Renal cortex interstitium (tissue), 15 donors: ENCODE data around the gene OR4X2. TPM values are rescaled to one million over a fixed set of nuclear protein-coding genes. Genes with fewer than 3 reads are reported as not detected.
"Not testable (repeated sequence)": the region's sequence is repeated elsewhere in the genome, so short reads cannot be mapped to it uniquely, and the experiment has no call there.

Experiments used
- DNase-seq, 11 donors: peaks; one replicate each; pipeline ENCODE4 v3.0.0-alpha.2; 2013; ENCODE audit warnings: low read depth in 9 of 11, low spot score in 4 of 11; ENCODE audit errors: extremely low read depth in 1 of 11
- long read RNA-seq, 16 experiments: transcript quantifications; one replicate each; lab custom pipeline, GENCODE V29; 2026
- polyA plus RNA-seq, 3 donors: library from polyadenylated mRNA; unstranded; fragments of 120-200 nt; gene quantifications; one replicate each; pipeline ENCODE4 v1.2.1, GENCODE V29; 2013; ENCODE audit not compliant: insufficient read length in 3 of 3

OR4X2 gene
- not detected for polyA plus RNA-seq
- long read RNA-seq, donor 1 = 0 reads
- long read RNA-seq, donor 2 = 0 reads
- long read RNA-seq, donor 3 = 0 reads
- long read RNA-seq, donor 4 = 0 reads
- long read RNA-seq, donor 5 = 0 reads
- long read RNA-seq, donor 6 = 0 reads
- long read RNA-seq, donor 7 = 0 reads
- long read RNA-seq, donor 8 = 0 reads
- long read RNA-seq, donor 9 = 0 reads
- long read RNA-seq, donor 10 = 0 reads
- long read RNA-seq, donor 11 = 0 reads
- long read RNA-seq, donor 12 = 0 reads
- long read RNA-seq, donor 13 = 0 reads
- long read RNA-seq, donor 14 = 0 reads
- long read RNA-seq, donor 15 = 0 reads
- long read RNA-seq, donor 16 = 0 reads

- DNase-seq = no peak
Measured at GRCh38 chr11:48244804-48245203, at the start of gene OR4X2. Gene OR4X2 (plus strand): TSS chr11:48245104. CDS start chr11:48245104, 0 bp downstream.

- no peak for DNase-seq
Measured at GRCh38 chr11:48207881-48208280, 37.0 kb upstream of the OR4X2 start.

GRCh38 chr11:48210052-48210451 lies 34.9 kb upstream of the OR4X2 start:
- DNase-seq = no peak

- no peak for DNase-seq
Measured at GRCh38 chr11:48216510-48216909, 28.4 kb upstream of the OR4X2 start, which contains the start of gene OR4B1. Gene OR4B1 (plus strand): TSS chr11:48216810. CDS start chr11:48216810, 0 bp downstream.

GRCh38 chr11:48228761-48229160 lies 16.1 kb upstream of the OR4X2 start:
- DNase-seq = no peak

GRCh38 chr11:48230057-48230456 lies 14.8 kb upstream of the OR4X2 start:
- DNase-seq = not testable (repeated sequence)

GRCh38 chr11:48237727-48238126 lies 7.2 kb upstream of the OR4X2 start:
- DNase-seq = no peak

GRCh38 chr11:48242501-48242900 lies 2.4 kb upstream of the OR4X2 start:
- DNase-seq = no peak

GRCh38 chr11:48248902-48249301 lies 4.0 kb downstream of the OR4X2 start:
- no peak for DNase-seq

GRCh38 chr11:48261600-48261999 lies 16.7 kb downstream of the OR4X2 start:
- no peak for DNase-seq

- no peak for DNase-seq
Measured at GRCh38 chr11:48263423-48263911, 18.6 kb downstream of the OR4X2 start, which contains the start of gene OR4X1. Gene OR4X1 (plus strand): TSS chr11:48263861. CDS start chr11:48263861, 0 bp downstream.

GRCh38 chr11:48270621-48271020 lies 25.7 kb downstream of the OR4X2 start:
- no peak for DNase-seq

GRCh38 chr11:48272606-48273005 lies 27.7 kb downstream of the OR4X2 start:
- DNase-seq = no peak

Other genes starting within 250 kb of the OR4X2 start
- gene OR4B1, start 28.3 kb upstream of the OR4X2 start, polyA plus RNA-seq = not detected
- not detected for gene OR4X1, start 18.8 kb downstream of the OR4X2 start, polyA plus RNA-seq
- not detected for gene OR4S1, start 61.1 kb downstream of the OR4X2 start, polyA plus RNA-seq
- not detected for gene OR4C3, start 79.8 kb downstream of the OR4X2 start, polyA plus RNA-seq
- not detected for gene OR4C5, start 121.4 kb downstream of the OR4X2 start, polyA plus RNA-seq
- not detected for gene OR4A47, start 243.7 kb downstream of the OR4X2 start, polyA plus RNA-seq